Natural killer cell (primary cell): ENCODE data around the gene CCDC186. TPM values are rescaled to one million over a fixed set of nuclear protein-coding genes. Genes with fewer than 3 reads are reported as not detected.

Experiments used
- ATAC-seq, 3 donors: fragments of 150-1000 bp in 2 of 3; fragments of 200-7000 bp in 1 of 3; cut with Tn5 transposase; 1 replicate in 1 of 3; 2 replicates in 2 of 3; pipeline ENCODE4 v1.10.0; 2021; ENCODE audit warnings: mild to moderate bottlenecking in 2 of 3, moderate library complexity in 2 of 3
- DNase-seq, 2 donors: peaks; one replicate each; pipeline versions ENCODE4 v3.0.0 to v3.0.0-alpha.2; 2013 to 2021; ENCODE audit warnings: mixed read lengths in 1 of 2
- H3K27ac ChIP-seq: one replicate; pipeline ENCODE4 v1.5.1; 2013; ENCODE audit warnings: mild to moderate bottlenecking, low read length
- H3K27me3 ChIP-seq: one replicate; pipeline ENCODE4 v1.6.1; 2013; ENCODE audit warnings: low read length; ENCODE audit not compliant: control insufficient read depth, insufficient read depth
- H3K36me3 ChIP-seq: one replicate; pipeline ENCODE4 v1.6.1; 2013; ENCODE audit warnings: low read length; ENCODE audit not compliant: control insufficient read depth, insufficient read depth
- H3K4me1 ChIP-seq: one replicate; pipeline ENCODE4 v1.6.1; 2013; ENCODE audit warnings: low read length; ENCODE audit not compliant: control insufficient read depth, insufficient read depth
- H3K4me3 ChIP-seq: one replicate; pipeline ENCODE4 v1.5.1; 2013; ENCODE audit warnings: low read length
- H3K9me3 ChIP-seq: one replicate; pipeline ENCODE4 v1.6.1; 2013; ENCODE audit warnings: low read length; ENCODE audit not compliant: control insufficient read depth, insufficient read depth
- H3K27ac Mint-ChIP-seq, 2 donors: one replicate each; pipeline ENCODE4 v1.8.0; 2022; ENCODE audit warnings: mild to moderate bottlenecking in 2 of 2, mixed read lengths in 2 of 2, moderate library complexity in 1 of 2
- H3K27me3 Mint-ChIP-seq, 2 donors: one replicate each; pipeline ENCODE4 v1.8.0; 2022; ENCODE audit warnings: low read depth in 2 of 2, mixed read lengths in 2 of 2
- H3K36me3 Mint-ChIP-seq: one replicate; pipeline ENCODE4 v1.8.0; 2022; ENCODE audit warnings: mixed read lengths
- H3K4me1 Mint-ChIP-seq, 2 donors: one replicate each; pipeline ENCODE4 v1.8.0; 2022; ENCODE audit warnings: mixed read lengths in 2 of 2
- H3K4me3 Mint-ChIP-seq: one replicate; pipeline ENCODE4 v1.8.0; 2022; ENCODE audit warnings: mild to moderate bottlenecking, moderate library complexity, mixed read lengths
- H3K9me3 Mint-ChIP-seq, 2 donors: one replicate each; pipeline ENCODE4 v1.8.0; 2022; ENCODE audit warnings: mixed read lengths in 2 of 2
- CTCF ChIP-seq: fragments of 200-600 bp; IDR thresholded peaks from one replicate; pipeline ENCODE4 v1.8.0; 2022; ENCODE audit warnings: antibody characterized with exemption
- WGBS: methylation state at CpG from one replicate; pipeline ENCODE4 v1.1.7; 2013; ENCODE audit warnings: missing lambda C conversion rate; ENCODE audit not compliant: insufficient coverage; 5-methylcytosine and 5-hydroxymethylcytosine counted together
- intact Hi-C: fragments of 100-400 bp; cut with micrococcal nuclease; formaldehyde crosslinking; loops from one replicate; pipeline ENCODE4 v1.14.2; 2022
- total RNA-seq, 4 donors: library from RNA; stranded (reverse); fragments of 120-200 nt in 1 of 4; gene quantifications; one replicate each; pipeline versions ENCODE4 v1.2.3 to v1.2.4, GENCODE V29; 2013 to 2022

The CCDC186 gene
- total RNA-seq, 3 donors from 2014 or later (not counting 1 experiment from before 2014, with no cell fraction given) = 51.1 to 66.9 (median 54.0) TPM

GRCh38 chr10:114207349-114207748, 33.3 kb upstream of the CCDC186 start:
- DNase-seq = no peak
- H3K9me3 Mint-ChIP-seq = no peaks in the 10 kb centered on the region
- Histone ChIP-seq H3K9me3 (no peaks in the 10 kb centered on the region), H3K4me3 (no peak overlapping the region), H3K27me3 (no peaks in the 10 kb centered on the region), H3K4me1 (no peaks in the 10 kb centered on the region), H3K36me3 (no peaks in the 10 kb centered on the region), H3K27ac (no peak overlapping the region)
- WGBS = 78% methylated on average over 1 of the region's 1 CpG
- H3K4me1 Mint-ChIP-seq = no peaks in the 10 kb centered on the region
- no peaks in the 10 kb centered on the region for H3K36me3 Mint-ChIP-seq
- H3K4me3 Mint-ChIP-seq = no peak overlapping the region
- intact Hi-C loops = no loop called here
- H3K27me3 Mint-ChIP-seq = peaks cover 8 to 14% of the 10 kb centered on the region in 2 donors
- TF ChIP-seq CTCF = no peak
- H3K27ac Mint-ChIP-seq = no peak overlapping the region
- no peak for ATAC-seq

GRCh38 chr10:114206902-114207301, 32.9 kb upstream of the CCDC186 start:
- TF ChIP-seq CTCF = no peak
- H3K36me3 Mint-ChIP-seq = no peaks in the 10 kb centered on the region
- ATAC-seq (no peak), DNase-seq (no peak)
- intact Hi-C loops = no loop called here
- H3K4me1 Mint-ChIP-seq = no peaks in the 10 kb centered on the region
- no peak overlapping the region for H3K4me3 Mint-ChIP-seq
- Histone ChIP-seq H3K9me3 (no peaks in the 10 kb centered on the region), H3K4me1 (no peaks in the 10 kb centered on the region), H3K27ac (no peak overlapping the region), H3K4me3 (no peak overlapping the region), H3K36me3 (no peaks in the 10 kb centered on the region), H3K27me3 (no peaks in the 10 kb centered on the region)
- H3K27me3 Mint-ChIP-seq = peaks cover 8 to 19% of the 10 kb centered on the region in 2 donors
- H3K9me3 Mint-ChIP-seq = no peaks in the 10 kb centered on the region
- H3K27ac Mint-ChIP-seq = no peak overlapping the region
- WGBS = 88% methylated on average over 2 of the region's 2 CpGs

GRCh38 chr10:114202812-114203211, 28.8 kb upstream of the CCDC186 start:
- ATAC-seq = no peak
- Mint-ChIP-seq H3K4me3 (no peak overlapping the region), H3K4me1 (no peaks in the 10 kb centered on the region), H3K36me3 (no peaks in the 10 kb centered on the region), H3K27ac (no peak overlapping the region), H3K9me3 (no peaks in the 10 kb centered on the region), H3K27me3 (peaks cover 16 to 32% of the 10 kb centered on the region in 2 donors)
- Histone ChIP-seq H3K27me3 (peaks cover 2% of the 10 kb centered on the region), H3K4me3 (no peak overlapping the region), H3K27ac (no peak overlapping the region), H3K36me3 (no peaks in the 10 kb centered on the region), H3K4me1 (no peaks in the 10 kb centered on the region), H3K9me3 (no peaks in the 10 kb centered on the region)
- DNase-seq = no peak
- WGBS = 83% methylated on average over 3 of the region's 3 CpGs
- intact Hi-C loops = no loop called here
- no peak for TF ChIP-seq CTCF

GRCh38 chr10:114199239-114199638, 25.2 kb upstream of the CCDC186 start:
- Mint-ChIP-seq H3K4me1 (no peaks in the 10 kb centered on the region), H3K9me3 (no peaks in the 10 kb centered on the region), H3K27ac (no peak overlapping the region), H3K27me3 (peaks cover 40 to 64% of the 10 kb centered on the region in 2 donors), H3K4me3 (no peak overlapping the region), H3K36me3 (no peaks in the 10 kb centered on the region)
- WGBS = 100% methylated on average over 3 of the region's 4 CpGs
- peaks cover 5% of the 10 kb centered on the region for H3K27me3 ChIP-seq
- H3K4me1 ChIP-seq = no peaks in the 10 kb centered on the region
- intact Hi-C loops = no loop called here
- no peaks in the 10 kb centered on the region for H3K36me3 ChIP-seq
- H3K4me3 ChIP-seq = no peak overlapping the region
- ATAC-seq (no peak), DNase-seq (no peak)
- no peak for TF ChIP-seq CTCF
- no peak overlapping the region for H3K27ac ChIP-seq
- no peaks in the 10 kb centered on the region for H3K9me3 ChIP-seq
